Sigmoid colon (tissue), 4 donors: Measurements from ENCODE around the gene IRAK1.

Source experiments
- CTCF ChIP-seq, 4 experiments: fragments of 450-650 bp in 3 of 4; fragments of 200-600 bp in 1 of 4; IDR thresholded peaks; one replicate each; pipeline ENCODE4 v1.5.1; 2016 to 2019; ENCODE audit warnings: antibody characterized with exemption in 4 of 4, mild to moderate bottlenecking in 3 of 4, moderate library complexity in 2 of 4
- EP300 ChIP-seq, 4 donors: sonication (generic); formaldehyde crosslinking; IDR thresholded peaks; one replicate each; pipeline ENCODE4 v1.6.1; 2017; ENCODE audit warnings: antibody characterized with exemption in 4 of 4
- POLR2A ChIP-seq, 2 donors: fragments of 450-650 bp; IDR thresholded peaks; one replicate each; pipeline ENCODE4 v1.6.1; 2016; ENCODE audit warnings: antibody characterized with exemption in 2 of 2, mild to moderate bottlenecking in 2 of 2, moderate library complexity in 2 of 2
- POLR2AphosphoS5 ChIP-seq, 4 donors: sonication (generic); formaldehyde crosslinking; IDR thresholded peaks; one replicate each; pipeline ENCODE4 v1.6.1; 2017; ENCODE audit warnings: antibody characterized with exemption in 4 of 4

GRCh38 chrX:154058214-154058997 lies 38.7 kb upstream of the IRAK1 start:
- TF ChIP-seq CTCF (IDR thresholded peaks at IDR 0.05) (no peak), EP300 (IDR thresholded peaks at IDR 0.05) (no peak), POLR2AphosphoS5 (IDR thresholded peaks at IDR 0.05) (no peak), POLR2A (IDR thresholded peaks at IDR 0.05) (no peak)
